Stimulated activated CD4-positive, alpha-beta T cell treated with anti-CD3 and anti-CD28 coated beads, Interleukin-4, amount 100 ng/mL, for 4 hours (primary cell): ENCODE data around the gene PLA2G2F.

Source experiments
- DNase-seq, 2 experiments: peaks; one replicate each; pipeline ENCODE4 v3.0.0-alpha.2; 2020

The PLA2G2F gene

GRCh38 chr1:20138961-20139550 is at the start of gene PLA2G2F:
Gene PLA2G2F (plus strand): TSS chr1:20139323. CDS start chr1:20139428, 105 bp downstream.
- DNase-seq = no peak

GRCh38 chr1:20089328-20090077 is 49.6 kb upstream of the PLA2G2F start:
- DNase-seq = no peak

- no peak for DNase-seq
These were observed 49.0 kb upstream of the PLA2G2F start for GRCh38 chr1:20090119-20090518.

- no peak for DNase-seq
These were observed 48.5 kb upstream of the PLA2G2F start for GRCh38 chr1:20090641-20091040.

GRCh38 chr1:20093303-20093702 is 45.8 kb upstream of the PLA2G2F start:
- DNase-seq = no peak

- no peak for DNase-seq
These were observed 45.2 kb upstream of the PLA2G2F start for GRCh38 chr1:20093940-20094391.

- no peak for DNase-seq
These were observed 43.3 kb upstream of the PLA2G2F start for GRCh38 chr1:20095564-20096434.

GRCh38 chr1:20096840-20097447 is 42.2 kb upstream of the PLA2G2F start:
- no peak for DNase-seq

- DNase-seq = no peak
These were observed 39.6 kb upstream of the PLA2G2F start for GRCh38 chr1:20099533-20099932.

GRCh38 chr1:20100632-20101355 is 38.3 kb upstream of the PLA2G2F start:
- DNase-seq = peak; percentile 4 to 22

GRCh38 chr1:20102875-20103274 is 36.2 kb upstream of the PLA2G2F start:
- DNase-seq = no peak

GRCh38 chr1:20105856-20106255 is 33.3 kb upstream of the PLA2G2F start:
- DNase-seq = no peak

GRCh38 chr1:20107351-20107750 is 31.8 kb upstream of the PLA2G2F start:
- no peak for DNase-seq

GRCh38 chr1:20107796-20108195 is 31.3 kb upstream of the PLA2G2F start:
- no peak for DNase-seq

- DNase-seq = no peak
These were observed 30.6 kb upstream of the PLA2G2F start for GRCh38 chr1:20108366-20109123.

- DNase-seq = no peak
These were observed 29.8 kb upstream of the PLA2G2F start for GRCh38 chr1:20109223-20109856.

- DNase-seq = no peak
These were observed 28.4 kb upstream of the PLA2G2F start for GRCh38 chr1:20110679-20111078.

GRCh38 chr1:20111452-20111851 is 27.7 kb upstream of the PLA2G2F start:
- no peak for DNase-seq

GRCh38 chr1:20112279-20113000 is 26.7 kb upstream of the PLA2G2F start:
- DNase-seq = no peak

- no peak for DNase-seq
These were observed 25.0 kb upstream of the PLA2G2F start for GRCh38 chr1:20114021-20114648.
